Astrocyte (in vitro differentiated cells and primary cell): ENCODE measurements around the gene ITGA3.

Source experiments
- EZH2 ChIP-seq: IDR thresholded peaks from 2 replicates; pipeline ENCODE4 v1.6.1; 2012; ENCODE audit warnings: mild to moderate bottlenecking, low read length, inconsistent platforms; ENCODE audit not compliant: insufficient read depth
- TF ChIP-seq, protein P1 (sequence below): IDR thresholded peaks from 2 replicates; pipeline ENCODE4 v1.5.1; 2011; ENCODE audit warnings: low read depth, mild to moderate bottlenecking, inconsistent platforms, low read length, moderate library complexity; ENCODE audit not compliant: insufficient read depth

DNA sequence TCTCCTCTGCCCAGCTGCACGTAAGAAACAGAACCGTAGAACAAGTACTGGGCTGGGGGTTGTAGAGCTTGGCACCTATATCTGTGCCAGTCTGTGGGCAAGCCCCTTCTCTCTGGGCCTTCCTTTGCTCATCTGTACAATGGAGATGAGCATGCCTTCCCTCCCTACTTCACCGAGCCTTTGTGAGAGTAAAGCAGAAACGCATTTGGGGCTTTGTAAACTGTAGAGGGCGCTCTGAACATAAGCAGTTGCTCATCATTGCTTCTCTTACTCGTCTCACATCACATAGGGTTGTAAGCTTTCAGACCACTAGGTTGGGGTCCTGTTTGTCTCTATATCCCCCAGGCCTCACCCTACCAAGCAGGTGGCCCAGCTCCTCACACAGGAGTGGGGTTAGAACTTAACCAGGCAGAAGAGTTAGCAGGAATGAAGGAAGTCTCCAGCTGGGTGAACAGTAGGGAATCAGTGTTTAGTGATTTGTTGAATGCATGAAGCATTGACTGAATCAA lies 59.0 kb downstream of the ITGA3 start:
- TF ChIP-seq, protein P1, sequence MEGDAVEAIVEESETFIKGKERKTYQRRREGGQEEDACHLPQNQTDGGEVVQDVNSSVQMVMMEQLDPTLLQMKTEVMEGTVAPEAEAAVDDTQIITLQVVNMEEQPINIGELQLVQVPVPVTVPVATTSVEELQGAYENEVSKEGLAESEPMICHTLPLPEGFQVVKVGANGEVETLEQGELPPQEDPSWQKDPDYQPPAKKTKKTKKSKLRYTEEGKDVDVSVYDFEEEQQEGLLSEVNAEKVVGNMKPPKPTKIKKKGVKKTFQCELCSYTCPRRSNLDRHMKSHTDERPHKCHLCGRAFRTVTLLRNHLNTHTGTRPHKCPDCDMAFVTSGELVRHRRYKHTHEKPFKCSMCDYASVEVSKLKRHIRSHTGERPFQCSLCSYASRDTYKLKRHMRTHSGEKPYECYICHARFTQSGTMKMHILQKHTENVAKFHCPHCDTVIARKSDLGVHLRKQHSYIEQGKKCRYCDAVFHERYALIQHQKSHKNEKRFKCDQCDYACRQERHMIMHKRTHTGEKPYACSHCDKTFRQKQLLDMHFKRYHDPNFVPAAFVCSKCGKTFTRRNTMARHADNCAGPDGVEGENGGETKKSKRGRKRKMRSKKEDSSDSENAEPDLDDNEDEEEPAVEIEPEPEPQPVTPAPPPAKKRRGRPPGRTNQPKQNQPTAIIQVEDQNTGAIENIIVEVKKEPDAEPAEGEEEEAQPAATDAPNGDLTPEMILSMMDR: peak; percentile 75
- TF ChIP-seq EZH2: no peak
